ENCODE data around the gene GJC2. TPM values are rescaled to one million over a fixed set of nuclear protein-coding genes. Genes with fewer than 3 reads are reported as not detected.
"Not testable (repeated sequence)": the region's sequence is repeated elsewhere in the genome, so short reads cannot be mapped to it uniquely, and the experiment has no call there.

Gene GJC2
- total RNA-seq, 2 experiments from 2014 or later: 0.17 to 0.25 TPM

DNA sequence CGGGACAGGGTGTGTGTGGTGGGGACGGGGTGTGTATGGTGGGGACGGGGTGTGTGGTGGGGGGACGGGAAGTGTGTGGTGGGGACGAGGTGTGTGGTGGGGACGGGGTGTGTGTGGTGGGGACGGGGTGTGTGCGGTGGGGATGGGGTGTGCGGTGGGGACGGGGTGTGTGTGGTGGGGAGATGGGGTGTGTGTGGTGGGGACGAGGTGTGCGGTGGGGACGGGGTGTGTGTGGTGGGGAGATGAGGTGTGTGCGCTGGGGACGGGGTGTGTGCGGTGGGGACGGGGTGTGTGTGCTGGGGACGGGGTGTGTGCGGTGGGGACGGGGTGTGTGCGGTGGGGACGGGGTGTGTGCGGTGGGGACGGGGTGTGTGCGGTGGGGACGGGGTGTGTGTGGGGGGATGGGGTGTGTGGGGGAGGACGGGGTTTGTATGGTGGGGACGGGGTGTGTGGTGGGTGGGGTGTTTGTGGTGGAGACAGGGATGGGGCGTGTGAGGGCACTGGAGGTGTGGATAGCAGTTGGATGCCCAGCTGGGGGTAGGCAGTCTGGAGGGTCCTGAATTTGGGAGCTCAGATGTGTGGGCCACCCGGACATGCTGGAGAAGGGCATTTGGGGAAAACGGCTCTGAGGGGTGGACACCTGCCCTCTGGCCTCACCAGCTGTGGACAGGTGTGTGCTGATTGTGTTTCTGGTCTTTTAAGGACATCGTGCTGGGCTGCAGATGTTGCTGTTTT is 32.7 kb downstream of the GJC2 start:
- CTCF ChIA-PET: interaction anchor here (1.4 kb wide), 1 partner anchor 11 kb away, joined by 5 read pairs; no protein-coding TSS in a partner anchor
- Mint-ChIP-seq H3K9me3 (no peaks in the 10 kb centered on the region), H3K27ac (no peak overlapping the region), H3K27me3 (ENCODE audit: low read depth) (no peaks in the 10 kb centered on the region), H3K4me3 (no peak overlapping the region), H3K36me3 (ENCODE audit: low read depth) (no peaks in the 10 kb centered on the region), H3K4me1 (ENCODE audit: low read depth) (peaks cover 7% of the 10 kb centered on the region)
- DNase-seq: no peak
- intact Hi-C loops (cut with micrococcal nuclease): no loop called here

DNA sequence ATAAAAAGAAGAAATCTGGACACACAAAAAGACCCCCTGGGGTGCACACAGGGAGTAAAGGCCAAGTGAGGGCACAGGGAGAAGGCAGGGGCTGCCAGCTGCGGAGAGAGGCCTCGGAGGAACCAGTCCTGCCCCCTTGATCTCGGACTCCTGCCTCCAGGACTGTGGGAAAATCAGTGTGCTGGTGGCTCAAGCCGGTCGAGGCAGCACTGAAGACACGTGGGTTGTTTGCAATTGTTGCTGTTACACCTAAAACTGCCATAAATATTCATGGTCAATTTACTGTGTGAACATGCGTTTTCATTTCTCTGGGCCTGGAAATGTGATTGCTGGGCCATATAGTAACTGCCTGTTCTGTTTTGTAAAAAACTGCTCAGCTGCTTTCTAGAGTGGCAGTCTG is 34.4 kb downstream of the GJC2 start:
- no peaks in the 10 kb centered on the region for H3K36me3 Mint-ChIP-seq (ENCODE audit: low read depth)
- H3K27ac Mint-ChIP-seq: no peak overlapping the region
- peaks cover 7% of the 10 kb centered on the region for H3K4me1 Mint-ChIP-seq (ENCODE audit: low read depth)
- H3K27me3 Mint-ChIP-seq (ENCODE audit: low read depth): no peaks in the 10 kb centered on the region
- CTCF ChIA-PET: no interaction called here
- H3K9me3 Mint-ChIP-seq: no peaks in the 10 kb centered on the region
- DNase-seq: no peak
- H3K4me3 Mint-ChIP-seq: no peak overlapping the region
- intact Hi-C loops (cut with micrococcal nuclease): no loop called here

DNA sequence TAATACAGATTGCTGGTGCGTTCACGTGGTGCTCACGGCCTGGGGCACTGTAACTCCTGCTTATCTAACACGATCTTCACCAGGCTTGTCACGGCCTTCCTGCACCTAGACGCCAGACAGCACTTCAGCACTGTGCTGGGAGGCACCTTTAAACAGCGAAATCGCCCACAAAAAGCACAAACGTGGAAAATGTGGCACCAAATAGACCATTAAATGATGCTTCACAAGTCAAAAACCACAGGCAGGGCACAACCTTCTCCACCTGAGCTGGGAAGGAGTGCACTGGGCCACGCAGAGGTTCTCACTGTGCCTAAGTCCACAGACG is 35.9 kb downstream of the GJC2 start:
- Mint-ChIP-seq H3K27ac (no peak overlapping the region), H3K9me3 (no peaks in the 10 kb centered on the region), H3K4me1 (ENCODE audit: low read depth) (peaks cover 7% of the 10 kb centered on the region), H3K27me3 (ENCODE audit: low read depth) (no peaks in the 10 kb centered on the region), H3K36me3 (ENCODE audit: low read depth) (no peaks in the 10 kb centered on the region), H3K4me3 (no peak overlapping the region)
- CTCF ChIA-PET: interaction anchor here (1.6 kb wide), 1 partner anchor 186 kb away, joined by 3 read pairs; no protein-coding TSS in a partner anchor
- no peak for DNase-seq
- intact Hi-C loops (cut with micrococcal nuclease): no loop called here

DNA sequence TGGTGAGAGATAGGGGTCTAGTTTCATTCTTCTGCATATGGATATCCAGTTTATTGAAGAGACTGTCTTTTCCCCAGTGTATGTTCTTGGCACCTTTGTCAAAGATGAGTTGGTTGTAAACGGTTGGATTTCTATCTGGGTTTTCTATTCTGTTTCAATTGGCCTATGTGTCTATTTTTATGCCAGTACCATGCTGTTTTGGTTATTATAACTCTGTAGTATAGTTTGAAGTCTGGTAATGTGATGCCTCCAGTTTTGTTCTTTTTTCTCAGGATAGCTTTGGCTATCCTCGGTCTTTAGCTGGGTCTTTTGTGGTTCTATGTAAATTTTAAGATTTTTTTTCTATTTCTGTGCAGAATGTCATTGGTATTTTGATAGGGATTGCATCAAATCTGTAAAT is 38.5 kb downstream of the GJC2 start:
- intact Hi-C loops (cut with micrococcal nuclease); DNase-seq; H3K4me3 Mint-ChIP-seq; H3K36me3 Mint-ChIP-seq (ENCODE audit: low read depth); H3K27ac Mint-ChIP-seq; H3K4me1 Mint-ChIP-seq (ENCODE audit: low read depth); H3K27me3 Mint-ChIP-seq (ENCODE audit: low read depth); H3K9me3 Mint-ChIP-seq: not testable (repeated sequence)
- CTCF ChIA-PET: interaction anchor here (1.3 kb wide), 1 partner anchor 25 kb away, joined by 3 read pairs; no protein-coding TSS in a partner anchor

DNA sequence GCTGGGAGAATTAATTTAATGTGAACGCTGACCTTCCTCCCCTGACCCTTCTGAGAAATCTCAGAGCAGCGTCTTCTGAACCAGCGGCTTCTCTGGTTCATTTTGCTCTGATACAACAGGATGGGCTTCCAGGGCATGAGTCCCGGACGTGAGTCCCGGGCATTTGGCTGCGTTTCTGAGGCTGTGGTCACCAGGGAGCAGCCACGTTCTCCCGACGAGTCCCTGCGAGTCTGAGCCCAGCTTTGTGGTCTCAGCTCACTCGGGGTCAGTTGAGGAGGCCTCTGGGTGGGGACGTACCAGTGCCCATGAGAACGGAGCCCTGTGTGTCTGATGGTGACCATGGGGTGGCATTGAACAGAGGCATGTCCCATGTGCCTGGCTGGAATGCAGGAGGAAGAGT is 40.5 kb downstream of the GJC2 start:
- no peak for DNase-seq
- CTCF ChIA-PET: interaction anchor here (1.5 to 1.6 kb wide), 2 partner anchors 22 to 191 kb away, joined by 3 to 4 read pairs; no protein-coding TSS in a partner anchor
- no peak overlapping the region for H3K4me3 Mint-ChIP-seq

DNA sequence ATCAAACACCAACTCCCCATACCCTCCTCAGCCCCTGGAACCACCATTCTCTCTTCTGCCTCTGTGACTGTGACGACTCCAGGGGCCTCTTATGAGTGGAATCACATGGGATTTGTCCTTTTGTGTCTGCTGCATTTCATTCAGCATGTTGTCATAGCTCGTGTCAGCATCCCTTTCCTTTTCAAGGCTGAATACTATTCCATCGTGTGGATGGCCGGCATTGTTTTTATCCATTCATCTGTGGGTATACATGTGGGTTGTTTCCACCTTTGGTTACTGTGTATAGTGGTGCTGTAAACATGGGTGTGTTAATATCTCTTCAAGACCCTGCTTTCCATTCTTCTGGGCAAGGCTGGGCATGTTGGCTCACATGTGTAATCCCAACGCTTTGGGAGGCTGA is 41.0 kb downstream of the GJC2 start:
- no peaks in the 10 kb centered on the region for H3K36me3 Mint-ChIP-seq (ENCODE audit: low read depth)
- H3K27me3 Mint-ChIP-seq (ENCODE audit: low read depth): no peaks in the 10 kb centered on the region
- CTCF ChIA-PET: interaction anchor here (1.5 kb wide), 1 partner anchor 23 kb away, joined by 3 read pairs; no protein-coding TSS in a partner anchor
- intact Hi-C loops (cut with micrococcal nuclease): no loop called here
- no peak overlapping the region for H3K4me3 Mint-ChIP-seq
- DNase-seq: no peak
- no peak overlapping the region for H3K27ac Mint-ChIP-seq
- H3K4me1 Mint-ChIP-seq (ENCODE audit: low read depth): peaks cover 4% of the 10 kb centered on the region
- H3K9me3 Mint-ChIP-seq: no peaks in the 10 kb centered on the region

More for the DNA sequence above, 40.5 kb downstream of the GJC2 start:
- intact Hi-C loops (cut with micrococcal nuclease): no loop called here
- Mint-ChIP-seq H3K27ac (no peak overlapping the region), H3K36me3 (ENCODE audit: low read depth) (no peaks in the 10 kb centered on the region), H3K4me1 (ENCODE audit: low read depth) (peaks cover 7% of the 10 kb centered on the region), H3K27me3 (ENCODE audit: low read depth) (no peaks in the 10 kb centered on the region), H3K9me3 (no peaks in the 10 kb centered on the region)

DNA sequence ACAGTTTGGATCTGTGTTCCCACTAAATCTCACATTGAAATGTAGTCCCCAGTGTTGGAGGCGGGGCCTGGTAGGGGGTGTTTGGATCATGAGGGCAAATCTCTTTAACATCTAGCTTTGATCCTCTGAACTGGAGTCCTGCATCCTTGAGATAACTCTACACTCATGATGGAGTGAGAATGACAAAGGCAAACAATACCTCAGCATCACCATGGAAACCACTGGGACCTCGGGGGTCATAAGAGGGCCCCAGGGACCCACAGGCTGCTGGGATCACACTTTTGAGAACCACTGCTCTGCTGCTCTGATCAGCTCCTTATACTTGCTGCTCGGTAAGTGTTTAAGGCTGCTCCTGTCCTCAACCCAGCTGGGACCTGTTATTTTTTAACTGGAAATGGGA is 44.7 kb downstream of the GJC2 start:
- Mint-ChIP-seq H3K27ac (no peak overlapping the region), H3K36me3 (ENCODE audit: low read depth) (peaks cover 17% of the 10 kb centered on the region), H3K4me3 (no peak overlapping the region), H3K9me3 (peaks cover 11% of the 10 kb centered on the region), H3K27me3 (ENCODE audit: low read depth) (no peaks in the 10 kb centered on the region), H3K4me1 (ENCODE audit: low read depth) (no peaks in the 10 kb centered on the region)
- intact Hi-C loops (cut with micrococcal nuclease): no loop called here
- DNase-seq: no peak
- CTCF ChIA-PET: no interaction called here

DNA sequence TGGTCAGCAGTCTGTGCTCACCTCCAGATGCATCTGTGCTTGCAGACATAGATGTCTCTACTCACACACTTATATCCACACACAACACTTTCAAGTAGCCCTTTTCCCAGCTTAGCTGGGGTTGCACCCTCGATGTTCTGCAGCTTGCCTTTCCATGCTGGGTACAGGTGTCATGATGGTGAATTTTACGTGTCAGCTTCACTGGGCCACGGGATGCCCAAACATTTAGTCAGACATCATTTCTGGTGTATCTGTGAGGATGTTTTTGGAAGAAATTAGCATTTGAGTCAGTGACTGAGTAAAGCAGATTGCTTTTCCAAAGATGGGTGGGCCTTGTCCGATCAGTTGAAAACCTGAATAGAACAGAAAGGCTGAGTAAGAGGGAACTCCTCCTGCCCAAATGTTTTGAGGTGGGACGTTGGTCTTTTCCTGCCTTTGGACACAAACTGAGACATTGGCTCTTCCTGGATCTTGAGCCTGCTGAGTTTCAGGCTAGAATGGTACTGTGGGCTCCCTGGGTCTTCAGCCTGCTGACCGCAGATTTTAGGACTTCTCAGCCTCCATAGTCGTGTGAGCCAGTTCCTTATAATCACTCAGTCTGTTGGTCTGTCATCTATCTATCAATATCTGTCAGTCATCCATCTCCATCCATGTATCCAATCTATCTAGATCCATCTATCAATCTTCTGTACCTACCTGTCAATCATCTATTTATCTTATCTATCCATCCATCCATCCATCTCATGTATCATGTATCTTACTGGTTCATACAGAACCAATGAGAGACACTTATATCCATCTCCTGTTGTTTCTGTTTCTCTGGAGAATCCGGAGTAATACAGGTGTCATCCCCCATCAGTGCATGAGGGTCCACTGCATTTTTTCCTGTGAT is 45.4 kb downstream of the GJC2 start:
- Mint-ChIP-seq H3K27ac (no peak overlapping the region), H3K27me3 (ENCODE audit: low read depth) (no peaks in the 10 kb centered on the region), H3K9me3 (peaks cover 14% of the 10 kb centered on the region), H3K36me3 (ENCODE audit: low read depth) (peaks cover 20% of the 10 kb centered on the region), H3K4me1 (ENCODE audit: low read depth) (no peaks in the 10 kb centered on the region), H3K4me3 (no peak overlapping the region)
- CTCF ChIA-PET: no interaction called here
- no peak for DNase-seq
- intact Hi-C loops (cut with micrococcal nuclease): no loop called here

DNA sequence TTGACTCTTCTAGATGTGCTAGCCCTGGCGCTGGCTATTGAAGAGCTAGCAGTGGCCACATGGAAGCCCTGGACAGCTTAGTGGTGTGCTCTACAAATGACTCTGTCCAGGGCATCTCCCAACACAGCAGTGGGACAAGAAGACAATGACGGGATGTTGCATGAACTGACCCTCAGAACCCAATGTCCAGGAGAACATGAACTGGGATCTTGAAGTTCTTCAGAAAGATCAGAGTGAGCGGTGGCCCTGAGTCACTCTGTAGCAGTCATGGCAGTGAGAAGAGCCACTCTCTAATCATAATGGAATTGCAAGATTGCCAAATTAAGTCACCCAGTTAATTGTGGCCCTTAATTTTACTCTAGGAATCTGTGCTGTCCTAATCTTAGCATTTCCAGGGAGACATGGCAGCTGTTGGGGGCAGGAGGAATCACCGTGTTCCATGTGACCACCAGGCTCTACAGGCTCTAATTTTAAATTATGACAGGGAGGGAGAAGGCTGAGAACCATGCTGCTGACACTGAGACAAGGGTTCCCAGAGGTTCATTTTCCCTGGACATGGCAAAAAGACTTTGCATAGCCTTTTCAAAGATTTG is 47.9 kb downstream of the GJC2 start:
- DNase-seq: no peak
- CTCF ChIA-PET: no interaction called here
- Mint-ChIP-seq H3K4me3 (no peak overlapping the region), H3K27me3 (ENCODE audit: low read depth) (no peaks in the 10 kb centered on the region), H3K36me3 (ENCODE audit: low read depth) (peaks cover 20% of the 10 kb centered on the region), H3K27ac (no peak overlapping the region), H3K9me3 (peaks cover 14% of the 10 kb centered on the region), H3K4me1 (ENCODE audit: low read depth) (no peaks in the 10 kb centered on the region)
- intact Hi-C loops (cut with micrococcal nuclease): no loop called here

DNA sequence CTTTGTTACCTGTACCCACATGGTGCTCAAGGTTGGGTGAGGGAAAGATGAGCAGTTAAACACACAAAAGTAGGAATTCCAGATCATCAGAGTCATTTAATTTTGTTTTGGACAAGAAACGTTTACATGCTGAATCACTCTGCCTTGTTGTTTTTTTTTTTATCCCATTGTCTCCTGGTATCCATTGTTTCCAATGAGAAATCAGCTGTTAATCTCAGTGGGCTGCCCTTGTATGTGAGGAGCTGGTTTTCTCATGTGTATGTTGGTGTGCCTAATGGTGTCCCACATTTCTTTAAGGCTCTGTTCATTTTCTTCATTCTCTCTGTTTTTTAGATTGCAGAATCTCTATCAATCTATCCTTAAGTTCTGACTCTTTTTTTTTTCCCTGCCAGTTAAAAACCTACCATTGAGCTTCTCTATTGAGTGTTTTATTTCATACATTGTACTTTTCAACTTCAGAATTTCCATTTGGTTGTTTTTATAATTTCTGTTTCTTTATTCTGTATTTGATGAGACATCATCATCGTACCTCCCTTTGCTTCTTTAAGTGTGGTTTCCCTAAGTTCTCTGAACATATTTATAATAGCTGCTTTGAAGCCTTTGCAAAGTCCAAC is 49.4 kb downstream of the GJC2 start:
- intact Hi-C loops (cut with micrococcal nuclease): no loop called here
- H3K27ac Mint-ChIP-seq: no peak overlapping the region
- H3K4me3 Mint-ChIP-seq: no peak overlapping the region
- H3K9me3 Mint-ChIP-seq: peaks cover 14% of the 10 kb centered on the region
- H3K4me1 Mint-ChIP-seq (ENCODE audit: low read depth): no peaks in the 10 kb centered on the region
- H3K27me3 Mint-ChIP-seq (ENCODE audit: low read depth): peaks cover 4% of the 10 kb centered on the region
- DNase-seq: no peak
- CTCF ChIA-PET: no interaction called here
- peaks cover 20% of the 10 kb centered on the region for H3K36me3 Mint-ChIP-seq (ENCODE audit: low read depth)

DNA sequence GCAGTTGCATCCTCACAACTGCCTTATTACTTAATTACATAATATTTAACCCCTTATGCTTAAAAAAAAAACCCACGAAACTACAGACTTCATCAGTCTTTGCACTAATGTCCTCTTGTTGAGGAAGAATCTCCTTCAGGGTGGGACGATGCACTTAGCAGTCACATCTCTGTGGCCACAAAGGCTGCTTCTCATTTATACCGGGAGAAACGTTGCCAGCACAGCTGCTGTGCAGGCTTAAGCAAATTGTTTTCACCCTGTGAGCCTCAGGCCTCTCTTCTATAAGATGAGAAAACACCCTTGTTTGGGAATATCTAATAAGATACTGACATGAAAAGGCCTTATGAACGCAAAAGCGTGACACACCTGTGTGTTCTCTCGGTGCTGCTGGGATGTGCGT is 55.2 kb downstream of the GJC2 start:
- Mint-ChIP-seq H3K4me3 (no peak overlapping the region), H3K36me3 (ENCODE audit: low read depth) (no peaks in the 10 kb centered on the region), H3K27me3 (ENCODE audit: low read depth) (peaks cover 15% of the 10 kb centered on the region), H3K9me3 (no peaks in the 10 kb centered on the region), H3K4me1 (ENCODE audit: low read depth) (no peaks in the 10 kb centered on the region), H3K27ac (no peak overlapping the region)
- intact Hi-C loops (cut with micrococcal nuclease): no loop called here
- CTCF ChIA-PET: interaction anchor here (0.6 kb wide), 1 partner anchor 254 kb away, joined by 3 read pairs; no protein-coding TSS in a partner anchor
- DNase-seq: no peak
